SK-N-SH (cell line): Measurements from ENCODE around the gene SFRP5. TPM values are rescaled to one million over a fixed set of nuclear protein-coding genes. Genes with fewer than 3 reads are reported as not detected.

Experiments
- CTCF ChIA-PET: fragments of 300-600, 350-600 bp; formaldehyde crosslinking; extraction: SDS; loops from one replicate; lab custom pipeline; 2021; lab: Yijun Ruan, JAX
- POLR2A ChIA-PET: fragments of 350-600 bp; sonication (Branson Sonifier 250); formaldehyde crosslinking; extraction: SDS; loops from one replicate; lab custom pipeline; 2020; ENCODE audit warnings: antibody characterized with exemption, inconsistent platforms; lab: Yijun Ruan, JAX
- DNase-seq: peaks from one replicate; pipeline ENCODE4 v3.0.0; 2012
- H2AFZ ChIP-seq: fragments of 200-600 bp; sonication (generic); 2 replicates; pipeline ENCODE4 v1.8.1; 2016; ENCODE audit warnings: antibody characterized with exemption, mild to moderate bottlenecking, low read depth
- H3F3A ChIP-seq: fragments of 200-600 bp; sonication (generic); replicated peaks from 2 replicates; pipeline ENCODE3; 2016; ENCODE audit warnings: antibody characterized with exemption, mild to moderate bottlenecking; ENCODE audit not compliant: insufficient read depth
- H3K27ac ChIP-seq, 2 experiments: fragments of 200-500 bp in 1 of 2; fragments of 200-600 bp in 1 of 2; sonication (Bioruptor generic) in 1 of 2; sonication (generic), shearing (Covaris generic) in 1 of 2; 2 replicates each; pipeline versions ENCODE4 v1.5.1 to v1.6.1; 2014 to 2016; ENCODE audit warnings: low read depth in 2 of 2, inconsistent platforms in 1 of 2, low read length in 1 of 2, mild to moderate bottlenecking in 1 of 2, mixed read lengths in 1 of 2
- H3K27me3 ChIP-seq: fragments of 200-600 bp; sonication (generic), shearing (Covaris generic); 2 replicates; pipeline ENCODE4 v1.6.1; 2016; ENCODE audit warnings: mixed run types; ENCODE audit not compliant: insufficient read depth
- H3K36me3 ChIP-seq, 2 experiments: fragments of 200-500 bp in 1 of 2; fragments of 200-600 bp in 1 of 2; sonication (Bioruptor generic) in 1 of 2; sonication (generic) in 1 of 2; replicated peaks in 1 of 2; 2 replicates each; pipeline versions ENCODE3 to v1.5.1; 2014 to 2016; ENCODE audit warnings: low read length in 1 of 2, mild to moderate bottlenecking in 1 of 2; ENCODE audit not compliant: insufficient read depth in 2 of 2, control insufficient read depth in 1 of 2
- H3K4me1 ChIP-seq, 2 experiments: fragments of 200-500 bp in 1 of 2; fragments of 200-600 bp in 1 of 2; sonication (Bioruptor generic) in 1 of 2; sonication (generic), shearing (Covaris generic) in 1 of 2; 2 replicates each; pipeline versions ENCODE4 v1.5.1 to v1.6.1; 2014 to 2016; ENCODE audit warnings: low read depth in 1 of 2, low read length in 1 of 2, mixed run types in 1 of 2; ENCODE audit not compliant: insufficient read depth in 2 of 2, control insufficient read depth in 1 of 2
- H3K4me2 ChIP-seq: fragments of 200-600 bp; sonication (generic), shearing (Covaris generic); 2 replicates; pipeline ENCODE4 v1.6.1; 2017; ENCODE audit warnings: mixed run types
- H3K4me3 ChIP-seq, 2 experiments: fragments of 200-500 bp in 1 of 2; fragments of 200-600 bp in 1 of 2; sonication (Bioruptor generic) in 1 of 2; sonication (generic), shearing (Covaris generic) in 1 of 2; 2 replicates each; pipeline versions ENCODE4 v1.5.1 to v1.8.1; 2014 to 2016; ENCODE audit warnings: low read depth in 2 of 2, inconsistent platforms in 1 of 2, low read length in 1 of 2, mild to moderate bottlenecking in 1 of 2, mixed read lengths in 1 of 2, moderate library complexity in 1 of 2
- H3K79me2 ChIP-seq: fragments of 200-600 bp; sonication (generic); 2 replicates; pipeline ENCODE4 v1.8.1; 2017; ENCODE audit warnings: mild to moderate bottlenecking; ENCODE audit not compliant: insufficient read depth
- H3K9ac ChIP-seq: fragments of 200-600 bp; sonication (generic); 2 replicates; pipeline ENCODE4 v1.6.1; 2017; ENCODE audit warnings: mixed run types
- H3K9me2 ChIP-seq: fragments of 200-600 bp; sonication (generic); 2 replicates; pipeline ENCODE4 v1.6.1; 2017; ENCODE audit warnings: mixed run types
- H3K9me3 ChIP-seq: fragments of 200-600 bp; sonication (generic); 2 replicates; pipeline ENCODE4 v1.6.1; 2017; ENCODE audit warnings: mixed run types, mild to moderate bottlenecking, moderate library complexity
- H4K20me1 ChIP-seq: fragments of 200-600 bp; sonication (generic); 2 replicates; pipeline ENCODE4 v1.6.1; 2017; ENCODE audit warnings: mild to moderate bottlenecking, mixed run types; ENCODE audit not compliant: insufficient read depth
- FOSL2 ChIP-seq: IDR thresholded peaks from 2 replicates; pipeline ENCODE4 v1.4.0; 2012; ENCODE audit warnings: low read depth, mild to moderate bottlenecking, moderate library complexity, borderline replicate concordance
- FOXM1 ChIP-seq: IDR thresholded peaks from 2 replicates; pipeline ENCODE4 v1.4.0; 2012; ENCODE audit warnings: low read depth, mild to moderate bottlenecking
- GATA2 ChIP-seq: sonication (generic); formaldehyde crosslinking; IDR thresholded peaks from 2 replicates; pipeline ENCODE4 v1.5.0; 2020; ENCODE audit warnings: mild to moderate bottlenecking, missing genetic modification reagents
- NFIC ChIP-seq: IDR thresholded peaks from 2 replicates; pipeline ENCODE4 v1.4.0; 2012; ENCODE audit warnings: borderline replicate concordance
- RFX5 ChIP-seq: IDR thresholded peaks from 2 replicates; pipeline ENCODE4 v1.6.1; 2012; ENCODE audit warnings: mild to moderate bottlenecking, improper control_type of control experiment, low read length
- RXRA ChIP-seq: IDR thresholded peaks from 2 replicates; pipeline ENCODE4 v1.4.0; 2012; ENCODE audit warnings: low read depth, mild to moderate bottlenecking, borderline replicate concordance
- SIN3A ChIP-seq: IDR thresholded peaks from 2 replicates; pipeline ENCODE4 v1.6.1; 2012; ENCODE audit warnings: low read depth, mild to moderate bottlenecking, low read length, moderate library complexity, borderline replicate concordance
- SMC3 ChIP-seq: IDR thresholded peaks from 2 replicates; pipeline ENCODE4 v1.6.1; 2012; ENCODE audit warnings: low read depth, low read length, improper control_type of control experiment
- TAF1 ChIP-seq: IDR thresholded peaks from 2 replicates; pipeline ENCODE4 v1.6.1; 2012; ENCODE audit warnings: low read depth, mild to moderate bottlenecking, low read length, moderate library complexity, borderline replicate concordance
- TCF12 ChIP-seq: IDR thresholded peaks from 2 replicates; pipeline ENCODE4 v1.4.0; 2012
- YY1 ChIP-seq: IDR thresholded peaks from 2 replicates; pipeline ENCODE4 v1.4.0; 2012; ENCODE audit warnings: low read depth, mild to moderate bottlenecking
- WGBS: methylation state at CpG from one replicate; pipeline ENCODE4 v1.1.6; 2017; ENCODE audit warnings: low lambda C conversion rate; 5-methylcytosine and 5-hydroxymethylcytosine counted together
- polyA plus RNA-seq, 3 experiments: library from polyadenylated mRNA; depleted of rRNA; stranded (reverse); fragments of >200 nt; gene quantifications; 2 replicates each; pipeline ENCODE4 v1.2.3, GENCODE V29; 2012
- TF ChIP-seq, protein P1 (sequence below): IDR thresholded peaks from 2 replicates; pipeline ENCODE4 v1.6.1; 2012; ENCODE audit warnings: mild to moderate bottlenecking, low read depth, low read length, moderate library complexity
- TF ChIP-seq, protein P2 (sequence below): IDR thresholded peaks from 2 replicates; pipeline ENCODE4 v1.4.0; 2012; ENCODE audit warnings: low read depth
- TF ChIP-seq, protein P3 (sequence below): IDR thresholded peaks from 2 replicates; pipeline ENCODE4 v1.4.0; 2012; ENCODE audit warnings: low read depth, borderline replicate concordance
- TF ChIP-seq, protein P4 (sequence below): fragments of 200-600 bp; sonication (generic); IDR thresholded peaks from 2 replicates; pipeline ENCODE4 v1.6.1; 2017; ENCODE audit warnings: antibody characterized with exemption, mild to moderate bottlenecking, moderate library complexity

The SFRP5 gene
- polyA plus RNA-seq, 1 of the 3 experiments (the other 2 are of a cell fraction), result not detected

DNA sequence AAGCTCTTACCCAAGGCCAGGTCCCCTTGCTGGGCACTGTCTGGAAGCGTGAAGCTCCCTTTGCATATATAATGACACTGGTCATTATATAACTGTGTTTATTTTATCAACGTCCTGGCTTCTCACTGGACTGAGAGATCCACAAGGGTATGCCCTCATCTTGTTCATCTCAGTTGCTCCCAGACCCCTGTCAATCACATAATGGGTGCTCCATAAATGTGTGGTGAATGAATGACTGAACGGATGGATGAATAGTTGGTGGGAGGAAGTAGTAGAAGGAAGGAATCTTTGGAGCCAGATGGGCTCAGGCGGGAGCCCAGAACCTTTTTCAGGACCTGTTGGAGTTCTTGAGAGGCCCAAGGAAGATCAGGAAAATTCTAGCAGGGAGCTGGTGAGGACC, 7.7 kb upstream of the SFRP5 start (continued):
- TF ChIP-seq, protein P1, sequence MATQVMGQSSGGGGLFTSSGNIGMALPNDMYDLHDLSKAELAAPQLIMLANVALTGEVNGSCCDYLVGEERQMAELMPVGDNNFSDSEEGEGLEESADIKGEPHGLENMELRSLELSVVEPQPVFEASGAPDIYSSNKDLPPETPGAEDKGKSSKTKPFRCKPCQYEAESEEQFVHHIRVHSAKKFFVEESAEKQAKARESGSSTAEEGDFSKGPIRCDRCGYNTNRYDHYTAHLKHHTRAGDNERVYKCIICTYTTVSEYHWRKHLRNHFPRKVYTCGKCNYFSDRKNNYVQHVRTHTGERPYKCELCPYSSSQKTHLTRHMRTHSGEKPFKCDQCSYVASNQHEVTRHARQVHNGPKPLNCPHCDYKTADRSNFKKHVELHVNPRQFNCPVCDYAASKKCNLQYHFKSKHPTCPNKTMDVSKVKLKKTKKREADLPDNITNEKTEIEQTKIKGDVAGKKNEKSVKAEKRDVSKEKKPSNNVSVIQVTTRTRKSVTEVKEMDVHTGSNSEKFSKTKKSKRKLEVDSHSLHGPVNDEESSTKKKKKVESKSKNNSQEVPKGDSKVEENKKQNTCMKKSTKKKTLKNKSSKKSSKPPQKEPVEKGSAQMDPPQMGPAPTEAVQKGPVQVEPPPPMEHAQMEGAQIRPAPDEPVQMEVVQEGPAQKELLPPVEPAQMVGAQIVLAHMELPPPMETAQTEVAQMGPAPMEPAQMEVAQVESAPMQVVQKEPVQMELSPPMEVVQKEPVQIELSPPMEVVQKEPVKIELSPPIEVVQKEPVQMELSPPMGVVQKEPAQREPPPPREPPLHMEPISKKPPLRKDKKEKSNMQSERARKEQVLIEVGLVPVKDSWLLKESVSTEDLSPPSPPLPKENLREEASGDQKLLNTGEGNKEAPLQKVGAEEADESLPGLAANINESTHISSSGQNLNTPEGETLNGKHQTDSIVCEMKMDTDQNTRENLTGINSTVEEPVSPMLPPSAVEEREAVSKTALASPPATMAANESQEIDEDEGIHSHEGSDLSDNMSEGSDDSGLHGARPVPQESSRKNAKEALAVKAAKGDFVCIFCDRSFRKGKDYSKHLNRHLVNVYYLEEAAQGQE, result no peak
- TF ChIP-seq TCF12 (no peak), FOXM1 (no peak), SMC3 (no peak), GATA2 (CRISPR knock-in tag) (no peak)
- TF ChIP-seq, protein P2, sequence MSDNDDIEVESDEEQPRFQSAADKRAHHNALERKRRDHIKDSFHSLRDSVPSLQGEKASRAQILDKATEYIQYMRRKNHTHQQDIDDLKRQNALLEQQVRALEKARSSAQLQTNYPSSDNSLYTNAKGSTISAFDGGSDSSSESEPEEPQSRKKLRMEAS, result no peak

DNA sequence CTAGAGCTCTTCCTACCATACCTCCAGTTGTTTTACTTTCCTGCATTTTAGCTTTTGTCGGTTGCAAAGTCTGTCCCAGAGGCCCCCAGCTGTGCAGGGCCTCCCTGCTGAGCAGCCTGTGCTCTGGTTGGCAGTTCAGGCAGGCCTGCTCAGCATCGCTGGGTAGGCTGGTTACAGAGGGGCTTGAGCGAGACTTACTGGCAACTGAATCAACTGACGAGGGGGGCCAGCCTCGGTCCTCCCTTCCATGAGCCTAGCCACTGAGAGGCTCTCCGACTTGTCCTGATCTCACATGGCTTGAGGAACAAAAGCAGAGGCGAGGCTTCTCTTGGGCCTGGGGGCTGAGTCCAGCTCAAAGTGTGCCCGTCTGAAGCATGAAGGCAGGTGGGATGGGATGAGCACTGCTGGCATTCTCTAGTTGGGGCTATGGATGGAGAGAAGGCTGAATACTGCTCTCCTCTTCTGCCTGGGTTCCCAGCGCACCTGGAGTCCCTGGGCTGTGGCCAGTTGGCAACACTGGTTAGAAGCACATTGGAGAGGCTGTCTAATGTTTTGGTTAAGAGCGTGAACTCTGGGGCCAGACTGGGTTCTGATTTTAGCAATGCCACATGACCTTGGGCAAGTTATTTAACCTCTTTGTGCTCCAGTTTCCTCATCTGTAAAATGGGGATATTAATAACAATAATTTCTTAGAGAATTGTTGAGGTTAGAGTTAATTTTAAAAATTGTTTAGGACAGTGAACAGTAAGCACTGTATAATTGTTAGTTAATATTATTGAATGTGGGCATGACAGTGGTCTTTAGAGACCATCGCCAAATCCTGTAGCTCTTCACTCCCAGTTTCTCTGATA, 6.9 kb upstream of the SFRP5 start:
- Histone ChIP-seq H3K4me3 (no peak overlapping the region), H3F3A (no peaks in the 10 kb centered on the region), H3K4me2 (no peak overlapping the region), H3K27ac (no peak overlapping the region), H4K20me1 (no peaks in the 10 kb centered on the region), H3K27me3 (no peaks in the 10 kb centered on the region; the same call in 1 of the 2 replicates), H2AFZ (no peak overlapping the region), H3K9ac (no peak overlapping the region), H3K79me2 (no peaks in the 10 kb centered on the region), H3K36me3 (no peaks in the 10 kb centered on the region)
- CTCF ChIA-PET, result interaction anchor here (0.8 to 7.6 kb wide), 4 partner anchors 7 to 91 kb away, joined by 3 to 58 read pairs (median 5); no protein-coding TSS in a partner anchor
- DNase-seq, result no peak
- 89% methylated on average over 5 of the region's 11 CpGs for WGBS
- TF ChIP-seq NFIC (no peak), FOXM1 (no peak), SIN3A (no peak), FOSL2 (no peak), RFX5 (no peak), TAF1 (no peak), YY1 (no peak), SMC3 (no peak), RXRA (no peak)
- TF ChIP-seq, protein P1, result no peak
- TF ChIP-seq, protein P3, sequence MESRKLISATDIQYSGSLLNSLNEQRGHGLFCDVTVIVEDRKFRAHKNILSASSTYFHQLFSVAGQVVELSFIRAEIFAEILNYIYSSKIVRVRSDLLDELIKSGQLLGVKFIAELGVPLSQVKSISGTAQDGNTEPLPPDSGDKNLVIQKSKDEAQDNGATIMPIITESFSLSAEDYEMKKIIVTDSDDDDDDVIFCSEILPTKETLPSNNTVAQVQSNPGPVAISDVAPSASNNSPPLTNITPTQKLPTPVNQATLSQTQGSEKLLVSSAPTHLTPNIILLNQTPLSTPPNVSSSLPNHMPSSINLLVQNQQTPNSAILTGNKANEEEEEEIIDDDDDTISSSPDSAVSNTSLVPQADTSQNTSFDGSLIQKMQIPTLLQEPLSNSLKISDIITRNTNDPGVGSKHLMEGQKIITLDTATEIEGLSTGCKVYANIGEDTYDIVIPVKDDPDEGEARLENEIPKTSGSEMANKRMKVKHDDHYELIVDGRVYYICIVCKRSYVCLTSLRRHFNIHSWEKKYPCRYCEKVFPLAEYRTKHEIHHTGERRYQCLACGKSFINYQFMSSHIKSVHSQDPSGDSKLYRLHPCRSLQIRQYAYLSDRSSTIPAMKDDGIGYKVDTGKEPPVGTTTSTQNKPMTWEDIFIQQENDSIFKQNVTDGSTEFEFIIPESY, result no peak
- TF ChIP-seq, protein P4, sequence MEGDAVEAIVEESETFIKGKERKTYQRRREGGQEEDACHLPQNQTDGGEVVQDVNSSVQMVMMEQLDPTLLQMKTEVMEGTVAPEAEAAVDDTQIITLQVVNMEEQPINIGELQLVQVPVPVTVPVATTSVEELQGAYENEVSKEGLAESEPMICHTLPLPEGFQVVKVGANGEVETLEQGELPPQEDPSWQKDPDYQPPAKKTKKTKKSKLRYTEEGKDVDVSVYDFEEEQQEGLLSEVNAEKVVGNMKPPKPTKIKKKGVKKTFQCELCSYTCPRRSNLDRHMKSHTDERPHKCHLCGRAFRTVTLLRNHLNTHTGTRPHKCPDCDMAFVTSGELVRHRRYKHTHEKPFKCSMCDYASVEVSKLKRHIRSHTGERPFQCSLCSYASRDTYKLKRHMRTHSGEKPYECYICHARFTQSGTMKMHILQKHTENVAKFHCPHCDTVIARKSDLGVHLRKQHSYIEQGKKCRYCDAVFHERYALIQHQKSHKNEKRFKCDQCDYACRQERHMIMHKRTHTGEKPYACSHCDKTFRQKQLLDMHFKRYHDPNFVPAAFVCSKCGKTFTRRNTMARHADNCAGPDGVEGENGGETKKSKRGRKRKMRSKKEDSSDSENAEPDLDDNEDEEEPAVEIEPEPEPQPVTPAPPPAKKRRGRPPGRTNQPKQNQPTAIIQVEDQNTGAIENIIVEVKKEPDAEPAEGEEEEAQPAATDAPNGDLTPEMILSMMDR, result no peak
- TF ChIP-seq, all 33 proteins: peak for 0
- Histone ChIP-seq H3K9me2 (no peaks in the 10 kb centered on the region), H3K4me1 (peaks cover 0 to 36% of the 10 kb centered on the region in 2 experiments; a peak in 2 of 4 replicates), H3K9me3 (no peaks in the 10 kb centered on the region)
- POLR2A ChIA-PET, result no interaction called here
